Measurements from ENCODE around the gene RCSD1.

DNA sequence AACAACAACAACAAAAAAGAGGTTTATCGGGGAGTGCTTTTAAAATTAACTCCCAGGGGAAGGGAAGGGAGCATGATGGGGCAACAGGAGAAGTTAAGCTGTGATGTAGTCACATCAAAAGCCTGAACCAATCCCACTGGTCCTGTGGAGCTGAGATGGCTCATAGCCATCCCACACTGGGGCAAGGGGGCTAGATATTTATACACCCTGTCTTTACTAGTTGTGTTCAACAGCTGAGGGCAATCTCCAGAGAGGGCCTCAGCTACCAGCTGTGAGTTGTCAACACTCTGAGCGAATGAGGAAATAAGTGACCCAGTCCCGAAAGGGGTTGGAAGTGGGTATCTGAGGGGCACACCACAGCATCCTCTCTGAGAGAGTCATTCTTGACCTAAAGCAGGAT, 45.5 kb upstream of the RCSD1 start:
- TF ChIP-seq, protein P1, sequence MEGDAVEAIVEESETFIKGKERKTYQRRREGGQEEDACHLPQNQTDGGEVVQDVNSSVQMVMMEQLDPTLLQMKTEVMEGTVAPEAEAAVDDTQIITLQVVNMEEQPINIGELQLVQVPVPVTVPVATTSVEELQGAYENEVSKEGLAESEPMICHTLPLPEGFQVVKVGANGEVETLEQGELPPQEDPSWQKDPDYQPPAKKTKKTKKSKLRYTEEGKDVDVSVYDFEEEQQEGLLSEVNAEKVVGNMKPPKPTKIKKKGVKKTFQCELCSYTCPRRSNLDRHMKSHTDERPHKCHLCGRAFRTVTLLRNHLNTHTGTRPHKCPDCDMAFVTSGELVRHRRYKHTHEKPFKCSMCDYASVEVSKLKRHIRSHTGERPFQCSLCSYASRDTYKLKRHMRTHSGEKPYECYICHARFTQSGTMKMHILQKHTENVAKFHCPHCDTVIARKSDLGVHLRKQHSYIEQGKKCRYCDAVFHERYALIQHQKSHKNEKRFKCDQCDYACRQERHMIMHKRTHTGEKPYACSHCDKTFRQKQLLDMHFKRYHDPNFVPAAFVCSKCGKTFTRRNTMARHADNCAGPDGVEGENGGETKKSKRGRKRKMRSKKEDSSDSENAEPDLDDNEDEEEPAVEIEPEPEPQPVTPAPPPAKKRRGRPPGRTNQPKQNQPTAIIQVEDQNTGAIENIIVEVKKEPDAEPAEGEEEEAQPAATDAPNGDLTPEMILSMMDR (conservative IDR thresholded peaks at IDR 0.05; ENCODE audit: low read depth, low read length), result no peak
- TF ChIP-seq EZH2 (IDR thresholded peaks at IDR 0.05; ENCODE audit: borderline replicate concordance, low read depth, low read length, poor library complexity, severe bottlenecking), result no peak

All from A673 (cell line).